ENCODE data around the gene RBMS2. TPM values are rescaled to one million over a fixed set of nuclear protein-coding genes. Genes with fewer than 3 reads are reported as not detected.

Gene RBMS2
- total and polyA plus RNA-seq, 9 of the 15 experiments (the other 6 are each of a cell fraction or from before 2014, with no cell fraction given) = 0.08 to 10.5 (median 0.31) TPM

- TF ChIP-seq KLF6 (CRISPR knock-in tag; IDR thresholded peaks at IDR 0.05; ENCODE audit: borderline replicate concordance) (no peak; the same call in 1 of the 2 replicates), FOXM1 (IDR thresholded peaks at IDR 0.05; ENCODE audit: low read depth) (no peak), FOXM1 (CRISPR knock-in tag; IDR thresholded peaks at IDR 0.05; ENCODE audit: low read depth) (no peak), SP1 (CRISPR knock-in tag; IDR thresholded peaks at IDR 0.05) (0 out of 2 replicates have a peak, but pooled peaks have one; percentile 21), ZNF24 (IDR thresholded peaks at IDR 0.05) (peak; percentile 54; the same call in 1 of the 2 replicates), NRF1 (conservative IDR thresholded peaks at IDR 0.05 in 1 of 2, IDR thresholded peaks at IDR 0.05 in 1 of 2) (peak; percentile 54 to 70), JUN (IDR thresholded peaks at IDR 0.05; ENCODE audit: borderline replicate concordance, low read depth, low read length) (peak; percentile 65; the same call in 1 of the 2 replicates), JUN (CRISPR knock-in tag; IDR thresholded peaks at IDR 0.05; ENCODE audit: borderline replicate concordance) (0 out of 2 replicates have a peak, but pooled peaks have one; percentile 5), FOXK2 (conservative IDR thresholded peaks at IDR 0.05 in 1 of 2, IDR thresholded peaks at IDR 0.05 in 1 of 2; ENCODE audit: low read depth in 2 of 2) (0 out of 4 replicates have a peak, but pooled peaks of 1 of the 2 experiments have one; percentile 37), ZNF146 (CRISPR knock-in tag; IDR thresholded peaks at IDR 0.05; ENCODE audit: unreplicated experiment) (no peak), IRF9 (tag; IDR thresholded peaks at IDR 0.05) (no peak), ETV5 (CRISPR knock-in tag; IDR thresholded peaks at IDR 0.05; ENCODE audit: low read depth) (peak; percentile 30), ID3 (CRISPR knock-in tag; IDR thresholded peaks at IDR 0.05) (no peak), ID3 (tag; IDR thresholded peaks at IDR 0.05) (no peak), MLLT1 (IDR thresholded peaks at IDR 0.05) (peak in 1 of 2 experiments; percentile 88; a peak in 3 of 4 replicates), SIN3A (IDR thresholded peaks at IDR 0.05; ENCODE audit: borderline replicate concordance in 2 of 2, control insufficient read depth in 1 of 2, low read depth in 2 of 2, low read length in 2 of 2) (peak; percentile 51 to 74; a peak in 2 of 4 replicates), ZBTB5 (IDR thresholded peaks at IDR 0.05) (peak; percentile 85; the same call in 1 of the 2 replicates), EWSR1 (IDR thresholded peaks at IDR 0.05; ENCODE audit: borderline replicate concordance, low read depth, partially characterized antibody) (no peak), PHF21A (IDR thresholded peaks at IDR 0.05; ENCODE audit: borderline replicate concordance, low read depth) (no peak; the same call in 1 of the 2 replicates), ZFP36 (IDR thresholded peaks at IDR 0.05; ENCODE audit: low read depth, low read length, partially characterized antibody) (peak; percentile 27), MTA3 (IDR thresholded peaks at IDR 0.05; ENCODE audit: borderline replicate concordance) (peak; percentile 48; the same call in 1 of the 2 replicates)
Observed at GRCh38 chr12:56634837-56635791, 113.5 kb downstream of the RBMS2 start (continued).

All from K562 (cell line).